H7 (cell line): ENCODE data around the gene RALB. TPM values are rescaled to one million over a fixed set of nuclear protein-coding genes. Genes with fewer than 3 reads are reported as not detected.

Source experiments
- DNase-seq: peaks from one replicate; pipeline ENCODE4 v3.0.0; 2012
- H3K27me3 ChIP-seq: 2 replicates; pipeline ENCODE4 v1.6.0; 2011; ENCODE audit warnings: mild to moderate bottlenecking, low read length; ENCODE audit not compliant: control insufficient read depth, insufficient read depth
- H3K36me3 ChIP-seq: replicated peaks from 2 replicates; pipeline ENCODE4 v1.5.1; 2011; ENCODE audit warnings: low read length; ENCODE audit not compliant: control insufficient read depth, insufficient read depth
- H3K4me3 ChIP-seq: 2 replicates; pipeline ENCODE4 v1.5.1; 2011; ENCODE audit warnings: low read depth, mild to moderate bottlenecking, control low read depth, low read length, moderate library complexity; ENCODE audit not compliant: insufficient read depth
- total RNA-seq: library from RNA; depleted of rRNA; stranded (reverse); fragments of >200 nt; shearing (Covaris generic); gene quantifications from 2 replicates; pipeline ENCODE4 v1.2.3, GENCODE V29; 2014

The RALB gene
- total RNA-seq, 1 experiment from 2014 or later: 13.5 TPM

DNA sequence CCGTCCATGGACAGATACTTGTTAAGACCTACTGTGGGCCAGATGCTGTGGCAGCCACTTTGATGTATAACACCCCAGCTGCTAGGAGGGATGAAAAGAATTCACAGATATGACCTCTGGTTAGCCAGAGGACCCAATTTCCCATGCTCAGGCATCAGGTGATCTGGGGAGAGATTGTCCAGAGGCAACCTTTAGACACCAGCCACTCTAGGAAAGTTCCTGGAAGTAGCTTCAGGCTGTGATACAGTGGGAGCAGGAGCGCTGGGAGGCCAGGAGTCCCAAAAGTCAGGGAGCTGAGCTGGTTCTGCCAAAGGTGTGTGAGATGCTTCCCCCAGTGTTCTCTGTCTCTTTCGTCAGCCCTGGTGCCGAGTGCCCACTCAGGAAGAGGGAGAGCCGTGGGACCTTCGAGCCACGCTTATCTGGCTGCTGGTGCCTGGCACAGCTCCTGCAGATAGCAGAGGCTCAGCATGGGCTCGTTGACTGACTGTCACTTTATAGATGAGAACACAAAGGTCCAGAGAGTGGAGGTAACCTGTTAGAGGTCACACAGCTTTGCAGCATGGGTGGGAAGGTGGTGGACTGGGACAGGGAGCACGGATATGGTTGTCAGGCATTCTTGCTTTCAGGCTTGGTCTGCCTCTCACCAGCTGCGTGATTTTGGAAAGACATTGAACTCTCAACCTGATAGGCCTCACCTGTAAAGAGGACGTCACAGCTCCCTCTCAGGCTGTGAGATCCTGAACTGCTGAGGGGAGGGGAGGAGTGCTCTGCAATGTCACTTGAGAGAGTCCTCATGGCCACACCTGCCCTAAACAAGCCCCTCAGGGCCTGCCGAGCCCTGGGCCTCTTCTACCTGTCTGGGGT, 7.8 kb upstream of the RALB start:
- Histone ChIP-seq H3K4me3 (no peak overlapping the region), H3K27me3 (peaks cover 4% of the 10 kb centered on the region; the same call in 1 of the 2 replicates), H3K36me3 (no peaks in the 10 kb centered on the region)
- peak; percentile 71 for DNase-seq

DNA sequence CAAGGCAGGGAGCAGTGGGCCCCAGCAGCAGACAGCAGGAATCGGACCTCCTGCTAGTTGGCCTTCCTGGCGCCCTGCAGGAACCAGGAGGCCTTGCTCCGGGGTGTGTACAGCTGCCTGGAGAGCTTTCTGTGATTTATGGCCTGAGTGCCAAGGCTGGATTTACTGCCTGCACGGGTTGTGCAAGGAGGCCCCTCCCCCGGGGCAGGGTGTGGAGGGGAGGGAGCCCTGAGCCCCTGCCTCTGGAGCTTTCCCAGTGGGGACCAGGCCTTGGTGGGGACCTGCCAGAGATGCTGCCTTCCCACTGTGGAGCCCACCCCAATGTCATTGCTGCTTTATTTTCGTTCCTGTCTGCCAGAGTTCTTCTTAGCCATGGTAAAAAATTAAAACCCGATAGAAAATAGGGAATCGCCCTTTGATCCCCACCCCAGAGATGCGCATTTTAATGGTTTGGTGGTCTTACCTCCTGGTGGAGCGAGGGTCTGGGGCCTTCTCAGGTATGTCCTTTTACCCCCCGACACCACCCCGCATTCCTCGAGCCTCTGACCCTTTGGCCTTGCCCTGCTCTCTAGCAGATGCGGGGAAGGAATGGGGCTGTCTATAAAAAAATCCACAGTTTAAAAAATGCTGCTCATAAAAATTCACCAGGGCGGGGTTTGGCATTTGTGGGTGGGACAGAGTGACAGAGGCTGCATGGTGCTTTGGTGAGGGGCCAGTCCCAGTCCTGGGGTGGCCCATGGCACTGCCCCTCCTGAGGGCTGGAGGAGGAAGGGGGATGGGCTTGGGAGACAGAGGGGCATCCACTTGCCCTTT, 6.9 kb upstream of the RALB start:
- no peaks in the 10 kb centered on the region for H3K36me3 ChIP-seq
- DNase-seq: peak; percentile 66
- H3K4me3 ChIP-seq: no peak overlapping the region
- peaks cover 10% of the 10 kb centered on the region for H3K27me3 ChIP-seq

DNA sequence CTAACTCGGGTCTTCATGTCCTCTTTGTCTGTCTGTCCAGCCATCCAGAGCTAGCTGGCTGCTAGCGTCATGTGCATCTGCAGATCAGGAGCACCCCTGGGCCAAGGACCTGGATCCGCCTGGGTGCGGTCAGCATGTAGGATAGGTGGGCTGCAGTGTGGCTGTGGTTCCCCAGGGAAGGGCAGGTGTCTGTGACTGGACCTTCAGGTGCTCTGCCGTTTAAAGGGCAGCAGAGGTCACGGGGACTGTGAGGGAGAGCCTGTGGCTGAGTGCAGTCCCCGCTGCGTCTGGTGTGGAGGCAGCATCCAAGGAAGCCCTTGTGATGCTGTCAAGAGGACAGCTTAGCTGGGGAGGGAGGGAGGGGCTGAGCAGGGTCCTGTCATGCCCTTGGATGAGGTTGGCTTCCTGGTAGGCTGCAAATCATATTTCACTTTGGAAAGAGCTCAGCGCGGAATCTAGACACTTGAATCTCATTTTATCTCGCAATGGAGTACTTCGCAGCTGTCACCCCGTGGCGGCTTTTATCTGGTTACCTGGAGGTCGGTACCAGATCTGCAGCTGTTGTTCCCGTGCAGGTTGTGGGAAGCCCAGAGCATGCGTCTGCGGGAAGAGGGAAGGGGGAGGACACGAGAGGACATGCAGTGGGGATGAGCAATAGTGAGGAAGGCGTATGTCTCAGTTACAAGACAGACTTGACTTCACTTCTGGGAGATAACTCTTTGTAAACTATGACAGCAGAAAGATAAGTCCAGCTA, 5.9 kb upstream of the RALB start:
- peak; percentile 40 for DNase-seq
- Histone ChIP-seq H3K4me3 (no peak overlapping the region), H3K27me3 (peaks cover 20% of the 10 kb centered on the region), H3K36me3 (no peaks in the 10 kb centered on the region)

DNA sequence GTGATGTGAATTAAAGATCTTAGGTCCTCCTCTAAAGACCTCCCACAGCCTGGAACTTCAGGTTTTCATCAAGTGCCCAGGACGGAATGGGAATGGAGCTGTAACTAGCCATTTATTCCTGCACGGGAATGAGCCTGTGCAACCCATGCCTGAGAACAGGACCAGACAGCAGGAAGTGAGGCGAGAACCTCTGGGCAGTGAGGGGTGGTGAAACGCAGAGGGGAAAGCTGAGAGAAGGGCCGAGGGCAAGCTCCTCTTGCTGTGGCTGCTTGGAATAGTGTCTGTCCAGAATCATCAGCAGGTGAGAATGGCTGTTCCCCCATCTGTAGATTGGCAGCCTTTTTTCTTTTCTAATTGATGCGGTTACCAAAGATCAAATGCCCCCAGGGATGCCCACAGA, 4.8 kb upstream of the RALB start:
- Histone ChIP-seq H3K27me3 (peaks cover 22% of the 10 kb centered on the region), H3K36me3 (no peaks in the 10 kb centered on the region), H3K4me3 (no peak overlapping the region)
- DNase-seq: no peak

DNA sequence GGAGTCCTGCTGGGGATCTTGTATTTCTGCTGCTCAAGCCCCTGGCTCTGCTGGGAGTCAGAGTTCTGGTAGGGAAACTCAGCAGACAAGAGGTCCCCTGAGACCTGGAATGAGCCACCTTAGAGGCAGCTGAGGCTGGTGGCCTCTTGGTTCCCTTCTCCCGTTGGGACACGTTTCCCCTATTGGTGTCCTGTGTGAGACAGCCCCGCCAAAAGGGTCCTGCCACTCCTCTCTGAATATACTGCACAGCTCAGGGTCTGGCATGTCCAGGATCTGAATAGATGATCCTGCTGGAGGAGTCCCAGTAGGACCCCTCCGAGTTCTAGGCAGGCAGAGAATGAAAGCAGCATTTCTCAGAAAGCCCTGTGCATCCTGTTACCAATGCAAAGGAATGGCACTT, 2.0 kb upstream of the RALB start:
- DNase-seq: no peak
- no peak overlapping the region for H3K4me3 ChIP-seq
- H3K36me3 ChIP-seq: no peaks in the 10 kb centered on the region
- peaks cover 33% of the 10 kb centered on the region for H3K27me3 ChIP-seq

DNA sequence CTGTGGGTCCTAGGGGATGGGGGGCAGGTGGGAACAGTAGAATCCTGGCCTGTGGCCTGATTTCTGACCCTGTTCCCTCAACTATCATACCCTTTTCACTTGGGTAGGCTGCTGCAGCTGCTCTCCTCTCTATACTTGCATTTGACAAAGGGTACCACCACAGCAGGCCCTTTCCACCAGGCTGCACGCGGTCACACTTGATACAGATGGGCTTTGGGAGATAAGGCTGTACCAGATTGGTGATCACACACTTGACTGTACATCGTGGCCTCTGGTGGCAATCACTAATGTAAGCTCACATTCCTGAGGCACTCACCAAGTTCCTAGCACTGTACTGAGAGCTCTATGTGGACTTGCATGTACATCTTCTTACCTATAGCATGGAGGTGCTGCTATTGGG, 1.6 kb upstream of the RALB start:
- H3K27me3 ChIP-seq: peaks cover 33% of the 10 kb centered on the region
- H3K4me3 ChIP-seq: no peak overlapping the region
- no peak for DNase-seq
- no peaks in the 10 kb centered on the region for H3K36me3 ChIP-seq

DNA sequence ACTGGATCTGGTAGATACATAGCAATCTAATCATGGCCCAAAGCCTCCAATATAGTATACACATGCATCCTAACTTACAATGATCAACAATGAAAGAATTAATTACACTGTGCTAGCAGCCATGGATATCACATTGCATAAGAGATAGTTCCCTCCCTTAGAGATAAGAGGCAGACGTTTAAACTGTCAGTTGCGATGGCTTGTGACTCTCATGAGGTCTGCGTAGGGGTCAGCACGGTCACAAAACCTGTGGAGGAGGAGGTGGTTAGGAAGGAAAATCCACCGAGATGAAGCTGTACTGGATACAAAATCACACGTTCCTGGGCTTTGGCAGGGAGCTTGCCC, 800 bp upstream of the RALB start:
- Histone ChIP-seq H3K36me3 (no peaks in the 10 kb centered on the region), H3K27me3 (peaks cover 33% of the 10 kb centered on the region), H3K4me3 (peak overlapping the region; percentile 57)
- no peak for DNase-seq

DNA sequence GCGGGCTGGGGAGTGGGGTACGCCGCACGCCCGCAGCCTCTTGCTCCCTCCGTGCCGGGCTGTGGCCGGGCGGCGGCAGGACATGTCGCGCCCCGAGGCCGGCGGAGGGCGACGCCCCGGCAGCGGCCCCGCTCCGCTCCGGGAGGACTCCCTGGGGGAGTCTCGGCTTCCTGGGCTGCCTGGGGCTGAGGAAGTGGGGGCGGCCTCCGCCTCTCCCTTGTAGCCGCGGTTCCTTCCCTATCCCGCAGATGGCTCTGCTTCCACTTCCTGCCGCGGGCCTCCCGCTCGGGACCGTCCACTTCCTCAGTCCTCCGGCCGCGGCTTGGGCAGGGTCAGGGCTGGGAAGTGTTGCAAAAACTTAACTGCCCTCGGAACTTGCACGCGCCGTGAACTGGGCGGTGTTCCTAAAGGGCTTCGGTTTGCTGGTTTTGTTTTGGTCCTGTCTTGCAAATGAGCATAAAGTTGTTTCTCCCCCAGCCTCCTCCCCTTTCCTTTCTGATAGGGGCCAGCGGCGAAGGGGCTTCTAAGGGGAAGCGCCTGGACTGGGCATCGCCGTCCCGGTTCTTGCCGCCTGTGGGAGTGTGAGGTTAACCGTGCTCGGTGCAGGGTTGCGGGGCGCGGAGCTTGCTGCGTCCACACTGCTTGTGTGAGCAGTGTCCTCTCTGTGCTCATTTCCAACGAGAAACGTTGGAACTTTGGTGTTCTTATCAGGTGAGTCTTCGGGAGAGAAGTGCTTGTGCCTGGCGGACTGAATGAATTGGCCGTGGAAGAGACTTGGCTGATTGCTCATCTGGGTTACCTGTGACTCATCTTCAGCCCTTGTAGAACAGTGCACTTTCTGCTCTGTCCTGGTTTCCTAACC, 600 bp downstream of the RALB start:
- Histone ChIP-seq H3K4me3 (peak overlapping the region; percentile 76), H3K27me3 (peaks cover 33% of the 10 kb centered on the region), H3K36me3 (no peaks in the 10 kb centered on the region)
- DNase-seq: peak; percentile 89

DNA sequence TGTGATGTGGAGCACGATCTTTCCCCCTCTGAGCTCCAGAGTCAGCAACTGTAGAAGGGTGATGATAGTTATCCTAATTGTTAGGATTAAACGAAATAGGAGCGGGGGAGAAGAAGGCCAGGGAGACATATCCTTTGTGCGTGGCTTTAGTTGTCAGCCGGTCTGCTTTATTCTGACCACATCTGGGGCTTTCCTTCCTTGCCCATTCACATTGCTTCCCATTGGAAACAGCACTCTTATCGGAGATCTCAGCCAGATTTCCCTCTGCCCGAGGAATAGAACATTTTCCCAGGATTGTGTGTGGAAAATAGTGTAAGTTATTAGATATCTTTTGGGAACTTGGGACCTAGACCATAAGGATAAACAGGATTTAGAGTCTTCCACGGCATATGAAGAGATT, 1.5 kb downstream of the RALB start:
- peak; percentile 9 for DNase-seq
- H3K27me3 ChIP-seq: peaks cover 33% of the 10 kb centered on the region
- peak overlapping the region; percentile 76; the same call in 1 of the 2 replicates for H3K4me3 ChIP-seq
- H3K36me3 ChIP-seq: no peaks in the 10 kb centered on the region

DNA sequence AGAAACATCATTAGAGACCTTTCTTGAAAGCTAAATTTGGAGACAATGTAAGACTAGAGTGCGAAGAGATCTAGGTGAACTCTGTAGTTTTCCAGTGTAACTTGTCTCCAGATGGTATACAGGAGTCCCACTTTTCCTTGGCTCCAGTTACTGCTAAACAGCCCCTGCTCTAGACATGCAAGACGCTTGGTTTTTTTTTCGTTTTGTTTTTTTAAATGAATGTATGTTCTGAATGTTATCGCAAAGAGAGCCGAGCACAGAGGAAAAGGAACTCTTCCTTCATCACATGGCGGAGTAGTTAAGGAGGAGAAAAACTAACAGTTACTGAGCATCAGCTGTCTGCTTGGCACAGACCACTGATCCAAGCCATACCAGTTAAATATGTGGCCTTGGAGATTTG, 2.4 kb downstream of the RALB start:
- H3K27me3 ChIP-seq: peaks cover 30% of the 10 kb centered on the region
- no peaks in the 10 kb centered on the region for H3K36me3 ChIP-seq
- DNase-seq: no peak
- H3K4me3 ChIP-seq: no peak overlapping the region

DNA sequence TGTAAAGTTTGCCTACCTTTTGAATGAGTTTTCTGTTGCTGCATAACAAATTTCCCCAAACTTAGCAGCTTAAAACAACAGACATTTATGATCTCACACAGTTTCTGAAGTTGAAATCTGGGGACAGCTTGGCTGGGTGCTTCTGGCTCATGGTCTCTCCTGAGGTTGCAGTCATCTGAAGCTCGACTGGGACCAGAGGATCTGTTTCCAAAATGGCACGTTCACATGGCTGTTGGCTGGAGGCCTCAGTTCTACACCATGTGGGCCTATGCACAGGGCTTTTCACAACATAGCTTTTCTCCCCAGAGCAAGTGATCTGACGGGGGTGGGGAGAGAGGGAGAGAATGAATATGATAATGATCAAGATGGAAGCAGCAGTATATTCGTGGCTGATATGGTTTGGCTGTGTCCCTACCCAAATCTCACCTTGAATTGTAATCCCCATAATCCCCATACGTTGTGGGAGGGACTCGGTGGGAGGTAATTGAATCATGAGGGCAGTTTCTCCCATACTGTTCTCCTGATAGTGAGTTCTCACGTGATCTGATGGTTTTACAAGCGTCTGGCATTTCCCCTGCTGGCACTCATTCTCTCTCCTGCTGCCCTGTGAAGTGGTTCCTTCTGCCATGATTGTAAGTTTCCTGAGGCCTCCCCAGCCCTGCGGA, 3.5 kb downstream of the RALB start:
- DNase-seq: peak; percentile 11
- H3K27me3 ChIP-seq: peaks cover 19% of the 10 kb centered on the region
- no peak overlapping the region for H3K4me3 ChIP-seq
- H3K36me3 ChIP-seq: no peaks in the 10 kb centered on the region

DNA sequence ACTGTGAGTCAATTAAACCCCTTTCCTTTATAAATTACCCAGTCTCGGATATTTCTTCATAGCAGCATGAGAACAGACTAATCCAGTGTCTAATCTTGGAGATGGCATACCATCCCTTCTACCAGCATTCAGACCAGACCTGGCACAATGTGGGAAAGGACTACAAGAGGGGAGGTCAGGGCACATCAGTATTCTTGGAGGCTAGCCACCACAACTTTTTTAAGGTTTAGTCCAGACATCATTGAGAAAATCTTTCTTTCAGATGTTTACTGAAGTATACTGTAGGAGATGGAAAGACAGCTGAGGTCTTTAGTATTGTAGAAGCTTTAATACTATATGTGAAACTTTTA, 4.0 kb downstream of the RALB start:
- DNase-seq: no peak
- Histone ChIP-seq H3K36me3 (no peaks in the 10 kb centered on the region), H3K4me3 (no peak overlapping the region), H3K27me3 (peaks cover 14% of the 10 kb centered on the region)

DNA sequence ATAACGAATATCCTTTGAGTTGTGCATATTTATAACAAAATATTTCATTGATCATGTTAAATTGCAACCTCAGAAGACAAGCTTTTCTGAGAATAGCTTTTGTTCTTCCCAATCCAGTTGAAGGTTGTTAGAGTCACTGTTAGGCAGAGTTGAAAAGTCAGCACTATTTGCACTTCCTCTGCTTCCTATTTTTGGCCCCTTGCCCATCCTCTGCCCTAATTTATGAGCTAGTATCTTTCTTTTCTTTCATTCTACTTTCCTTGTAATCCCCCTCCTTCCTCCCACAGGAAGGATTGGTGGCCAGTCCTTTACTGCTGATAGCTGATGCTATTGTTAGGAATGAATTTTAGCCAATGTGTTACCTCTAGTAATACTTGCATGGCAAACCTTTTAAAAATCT, 4.9 kb downstream of the RALB start:
- H3K27me3 ChIP-seq: peaks cover 10% of the 10 kb centered on the region
- no peak overlapping the region for H3K4me3 ChIP-seq
- H3K36me3 ChIP-seq: no peaks in the 10 kb centered on the region
- peak; percentile 4 for DNase-seq
